ENCODE results near the gene FERMT1. TPM values are rescaled to one million over a fixed set of nuclear protein-coding genes. Genes with fewer than 3 reads are reported as not detected.

FERMT1 gene
- total RNA-seq, 4 donors from 2014 or later = 12.4 to 21.2 (median 16.2) TPM

GRCh38 chr20:6029538-6029937 lies 93.3 kb downstream of the FERMT1 start:
- H3K4me1 ChIP-seq = no peaks in the 10 kb centered on the region
- no peaks in the 10 kb centered on the region for H3K9me3 ChIP-seq
- H3K27ac ChIP-seq = no peak overlapping the region
- no peaks in the 10 kb centered on the region for H3K27me3 ChIP-seq
- no peak for TF ChIP-seq POLR2A (IDR thresholded peaks at IDR 0.05)
- no peak for TF ChIP-seq CTCF (IDR thresholded peaks at IDR 0.05)
- peaks cover 0 to 46% (median 0%) of the 10 kb centered on the region in 3 donors for H3K36me3 ChIP-seq
- no peak overlapping the region for H3K4me3 ChIP-seq
- no peak for DNase-seq

GRCh38 chr20:6028818-6029217 lies 94.0 kb downstream of the FERMT1 start:
- H3K27me3 ChIP-seq = no peaks in the 10 kb centered on the region
- H3K36me3 ChIP-seq = peaks cover 0 to 47% (median 0%) of the 10 kb centered on the region in 3 donors
- H3K4me1 ChIP-seq = no peaks in the 10 kb centered on the region
- H3K9me3 ChIP-seq = no peaks in the 10 kb centered on the region
- no peak for DNase-seq
- H3K4me3 ChIP-seq = no peak overlapping the region
- TF ChIP-seq CTCF (IDR thresholded peaks at IDR 0.05) (no peak), POLR2A (IDR thresholded peaks at IDR 0.05) (no peak)
- H3K27ac ChIP-seq = no peak overlapping the region

- H3K27ac ChIP-seq = no peak overlapping the region
- DNase-seq = no peak
- H3K4me3 ChIP-seq = no peak overlapping the region
- TF ChIP-seq CTCF (IDR thresholded peaks at IDR 0.05) = no peak
- no peak for TF ChIP-seq POLR2A (IDR thresholded peaks at IDR 0.05)
- H3K27me3 ChIP-seq = no peaks in the 10 kb centered on the region
- H3K9me3 ChIP-seq = no peaks in the 10 kb centered on the region
- H3K4me1 ChIP-seq = no peaks in the 10 kb centered on the region
- peaks cover 0 to 39% (median 0%) of the 10 kb centered on the region in 3 donors for H3K36me3 ChIP-seq
Observed at GRCh38 chr20:6026051-6026450, 96.8 kb downstream of the FERMT1 start.

Other genes starting within 250 kb of the FERMT1 start
- gene CHGB, start 211.5 kb downstream of the FERMT1 start, total RNA-seq = 10 to 100 TPM in 3 of 4 donors, not detected in 1; 11.2 to 19.6 (median 11.7) TPM
- 10 to 100 TPM in 1 of 4 donors, 1 to 10 TPM in 3; 3.5 to 18.2 (median 5.6) TPM for gene TRMT6, start 172.5 kb downstream of the FERMT1 start, total RNA-seq
- 10 to 100 TPM in 1 of 4 donors, 1 to 10 TPM in 3; 5.8 to 25.6 (median 6.2) TPM for gene MCM8, start 172.4 kb downstream of the FERMT1 start, total RNA-seq
- gene CRLS1, start 116.9 kb downstream of the FERMT1 start, total RNA-seq = 10 to 100 TPM; 43.7 to 67.6 (median 61.4) TPM
- not detected for gene LRRN4, start 69.0 kb downstream of the FERMT1 start, total RNA-seq